Adrenal gland (tissue), 12 donors: Measurements from ENCODE around the gene ANKRD33B. TPM values are rescaled to one million over a fixed set of nuclear protein-coding genes. Genes with fewer than 3 reads are reported as not detected.
"Not testable (repeated sequence)": the region's sequence is repeated elsewhere in the genome, so short reads cannot be mapped to it uniquely, and the experiment has no call there.

Experiments used
- DNase-seq, 7 donors: peaks; one replicate each; pipeline ENCODE4 v3.0.0-alpha.2; 2019 to 2020
- H3K27ac ChIP-seq, 5 donors: fragments of 200-600 bp; sonication (generic) in 4 of 5; 1 replicate in 3 of 5; 2 replicates in 2 of 5; pipeline versions ENCODE4 v1.5.1 to v1.8.0; 2016 to 2020; ENCODE audit warnings: mild to moderate bottlenecking in 1 of 5
- H3K27me3 ChIP-seq: fragments of 200-600 bp; 2 replicates; pipeline ENCODE4 v1.8.0; 2021
- H3K36me3 ChIP-seq, 2 donors: fragments of 200-600 bp; replicated peaks in 1 of 2; 1 replicate in 1 of 2; 2 replicates in 1 of 2; pipeline versions ENCODE4 v1.5.1 to v1.8.0; 2018 to 2022
- H3K4me1 ChIP-seq, 2 donors: fragments of 200-600 bp; replicated peaks in 1 of 2; 1 replicate in 1 of 2; 2 replicates in 1 of 2; pipeline versions ENCODE4 v1.5.1 to v1.8.0; 2018 to 2021
- H3K4me3 ChIP-seq, 4 donors: fragments of 200-600 bp; sonication (generic) in 3 of 4; one replicate each; pipeline ENCODE4 v1.5.1; 2016 to 2018
- H3K9me3 ChIP-seq, 3 donors: fragments of 200-600 bp; sonication (generic) in 1 of 3; replicated peaks in 1 of 3; 1 replicate in 2 of 3; 2 replicates in 1 of 3; pipeline versions ENCODE4 v1.5.1 to v1.8.0; 2016 to 2021
- CTCF ChIP-seq, 6 experiments: fragments of 450-650 bp in 4 of 6; fragments of 200-600 bp in 2 of 6; sonication (generic) in 1 of 6; IDR thresholded peaks; 1 replicate in 5 of 6; 2 replicates in 1 of 6; pipeline versions ENCODE4 v1.5.1 to v1.8.0; 2016 to 2021; ENCODE audit warnings: antibody characterized with exemption in 6 of 6, mild to moderate bottlenecking in 2 of 6, moderate library complexity in 1 of 6
- POLR2A ChIP-seq, 2 donors: fragments of 450-650 bp; IDR thresholded peaks; one replicate each; pipeline ENCODE4 v1.6.1; 2017; ENCODE audit warnings: antibody characterized with exemption in 2 of 2, mild to moderate bottlenecking in 2 of 2, moderate library complexity in 1 of 2
- WGBS, 4 donors: extraction: QIAGEN DNeasy Blood & Tissue Kit in 2 of 4; methylation state at CpG; one replicate each; pipeline versions ENCODE4 v1.1.5 to v1.1.7; 2013 to 2017; 5-methylcytosine and 5-hydroxymethylcytosine counted together
- intact Hi-C, 2 donors: fragments of 100-400 bp; cut with DNase I; formaldehyde crosslinking; loops; one replicate each; pipeline versions ENCODE4 v1.14.1 to v1.15.0; 2022 to 2023
- polyA plus RNA-seq, 3 donors: library from polyadenylated mRNA; stranded (reverse); fragments of 200-250 nt in 2 of 3; fragments of 350-450 nt in 1 of 3; fragmentation: Illumina TruSeq in 1 of 3; extraction: RNeasy Lipid Tissue Mini Kit (QIAGEN cat#74804) in 1 of 3; gene quantifications; one replicate each; pipeline ENCODE4 v1.2.3, GENCODE V29; 2013 to 2014
- total RNA-seq, 9 donors: library from RNA; depleted of rRNA in 4 of 9; stranded (reverse); fragments of >200 nt in 4 of 9; fragments of 120-200 nt in 1 of 9; fragmentation: NEBNext Ultra II Directional in 1 of 9; extraction: Animal tissue kit (Norgen Biotek cat#: 25700) in 1 of 9; gene quantifications; one replicate each; pipeline versions ENCODE4 v1.1.0 to v1.2.4, GENCODE V29; 2013 to 2023
- donor health status: healthy with polysubstance abuse.
- donor health status: Bipolar disorder and iron deficiency.
- donor health status: DM: yes; HTN: yes; CAD: no.
- donor health status: DM: no; HTN: no; CAD: no.
- donor health status: DM: no; HTN: no; CAD: no.
- donor health status: DM: yes; HTN: yes; CAD: no.

ANKRD33B gene
- total and polyA plus RNA-seq, 12 donors = 0.14 to 0.69 (median 0.23) TPM

GRCh38 chr5:10627160-10627701, 63.4 kb downstream of the ANKRD33B start:
- intact Hi-C loops = loop anchor here in 1 of 2 donors (10.0 kb wide), 2 partner anchors 62 to 342 kb away; partner anchors contain the start of gene ANKRD33B
- no peak for DNase-seq
- Histone ChIP-seq H3K27me3 (no peaks in the 10 kb centered on the region), H3K4me3 (peak overlapping the region in 1 of 4 donors; percentile 8), H3K36me3 (no peaks in the 10 kb centered on the region), H3K4me1 (peaks cover 0 to 8% of the 10 kb centered on the region in 2 donors), H3K27ac (peak overlapping the region in 2 of 5 donors; percentile 3 to 18), H3K9me3 (no peaks in the 10 kb centered on the region)
- TF ChIP-seq CTCF (IDR thresholded peaks at IDR 0.05) (no peak), POLR2A (IDR thresholded peaks at IDR 0.05) (no peak)
- 9 to 10% (median 10%) methylated on average over 12 of the region's 12 CpGs for WGBS, 4 donors

- Histone ChIP-seq H3K4me3 (no peak overlapping the region), H3K36me3 (no peaks in the 10 kb centered on the region), H3K27me3 (no peaks in the 10 kb centered on the region), H3K27ac (no peak overlapping the region), H3K4me1 (peaks cover 0 to 8% of the 10 kb centered on the region in 2 donors), H3K9me3 (no peaks in the 10 kb centered on the region)
- DNase-seq = no peak
- TF ChIP-seq CTCF (IDR thresholded peaks at IDR 0.05) = no peak
- TF ChIP-seq POLR2A (IDR thresholded peaks at IDR 0.05) = no peak
- intact Hi-C loops = loop anchor here in 1 of 2 donors (2.0 to 10.0 kb wide), 3 partner anchors 64 to 344 kb away; partner anchors contain the start of gene ANKRD33B
- WGBS, 4 donors = 83 to 87% (median 84%) methylated on average over 7 of the region's 7 CpGs
Observed at GRCh38 chr5:10628601-10629000, 64.7 kb downstream of the ANKRD33B start.

GRCh38 chr5:10629682-10630081, 65.8 kb downstream of the ANKRD33B start:
- DNase-seq = no peak
- H3K4me3 ChIP-seq = no peak overlapping the region
- H3K27me3 ChIP-seq = no peaks in the 10 kb centered on the region
- 70 to 84% (median 75%) methylated on average over 5 of the region's 5 CpGs for whole genome bisulfite sequencing, 4 donors
- no peaks in the 10 kb centered on the region for H3K36me3 ChIP-seq
- H3K27ac ChIP-seq = no peak overlapping the region
- intact Hi-C loops = loop anchor here (2.0 to 10.0 kb wide), 4 partner anchors 65 to 345 kb away; partner anchors contain the start of gene ANKRD33B (in 1 of the 2)
- no peaks in the 10 kb centered on the region for H3K9me3 ChIP-seq
- TF ChIP-seq POLR2A (IDR thresholded peaks at IDR 0.05) (no peak), CTCF (IDR thresholded peaks at IDR 0.05) (no peak)
- peaks cover 0 to 8% of the 10 kb centered on the region in 2 donors for H3K4me1 ChIP-seq

- Histone ChIP-seq H3K36me3 (no peaks in the 10 kb centered on the region), H3K27ac (no peak overlapping the region), H3K4me3 (no peak overlapping the region), H3K9me3 (no peaks in the 10 kb centered on the region), H3K4me1 (peaks cover 0 to 8% of the 10 kb centered on the region in 2 donors), H3K27me3 (no peaks in the 10 kb centered on the region)
- TF ChIP-seq CTCF (IDR thresholded peaks at IDR 0.05) (no peak), POLR2A (IDR thresholded peaks at IDR 0.05) (no peak)
- DNase-seq = no peak
- 74 to 89% (median 86%) methylated on average over 5 of the region's 5 CpGs for WGBS, 4 donors
- intact Hi-C loops = loop anchor here in 1 of 2 donors (2.0 kb wide), 1 partner anchor 177 kb away; no protein-coding TSS in a partner anchor
Observed at GRCh38 chr5:10630126-10630525, 66.3 kb downstream of the ANKRD33B start.

- intact Hi-C loops = loop anchor here in 1 of 2 donors (2.0 kb wide), 1 partner anchor 178 kb away; no protein-coding TSS in a partner anchor
Observed at GRCh38 chr5:10630744-10631143, 66.9 kb downstream of the ANKRD33B start.

More at GRCh38 chr5:10630744-10631143, 66.9 kb downstream of the ANKRD33B start:
- not testable (repeated sequence) for H3K27ac ChIP-seq, H3K4me3 ChIP-seq, H3K4me1 ChIP-seq, DNase-seq, H3K27me3 ChIP-seq, H3K9me3 ChIP-seq, H3K36me3 ChIP-seq
- 65 to 75% (median 68%) methylated on average over 4 of the region's 4 CpGs for WGBS, 4 donors
